Measurements from ENCODE around the gene CHST14. TPM values are rescaled to one million over a fixed set of nuclear protein-coding genes. Genes with fewer than 3 reads are reported as not detected.

The CHST14 gene
- total and polyA plus RNA-seq, 2 of the 8 experiments (the other 6 are each of a cell fraction or from before 2014, with no cell fraction given), result 13.4 to 20.3 TPM

DNA sequence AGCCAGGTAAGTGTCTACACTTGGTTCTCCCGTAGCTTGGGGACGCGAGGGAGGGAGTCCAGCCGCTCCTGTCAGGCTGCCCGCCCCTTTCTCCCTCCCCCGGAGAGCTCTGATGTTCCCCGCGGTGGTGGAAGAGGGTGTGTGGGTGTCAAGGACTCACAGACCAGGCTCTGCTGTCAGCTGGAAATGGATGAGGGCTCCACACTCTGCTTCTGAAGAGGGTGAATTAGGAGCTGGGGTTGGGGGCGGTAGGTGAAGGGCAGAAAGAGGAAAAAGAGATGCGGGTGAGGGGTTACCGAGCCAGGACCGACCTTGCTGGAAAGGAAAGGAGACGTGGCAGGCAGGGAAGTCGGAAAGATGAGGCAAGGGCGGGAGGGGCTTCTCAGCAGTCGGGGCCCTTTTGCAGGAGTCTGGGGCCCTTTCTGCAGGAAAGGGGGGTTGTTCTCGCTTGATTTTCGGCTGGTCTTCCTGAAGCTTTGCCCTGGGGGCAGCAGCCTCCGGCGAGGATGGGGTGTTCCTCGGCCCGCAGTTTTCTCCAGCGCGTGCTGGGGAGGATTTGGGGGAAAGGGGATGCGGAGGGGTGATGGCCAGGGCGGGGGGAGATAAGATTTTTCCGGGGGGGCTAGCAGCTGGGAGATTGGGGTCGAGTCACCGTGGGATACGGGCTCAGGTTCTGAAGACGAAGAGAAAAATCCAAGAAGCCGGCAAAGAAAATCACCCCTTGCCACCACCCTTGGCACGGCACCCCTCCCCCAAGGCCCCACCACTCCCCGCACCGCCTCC lies 30.6 kb upstream of the CHST14 start:
- H3K9ac ChIP-seq (replicated peaks in 1 of 4; ENCODE audit: extremely low read depth in 1 of 4, low read depth in 3 of 4, low read length in 3 of 4), result peak overlapping the region in 3 of 4 experiments; percentile 69 to 77 (median 74); a peak in 6 of 7 replicates
- TF ChIP-seq HDAC6 (IDR thresholded peaks at IDR 0.05; ENCODE audit: low read depth, low read length) (no peak), KDM4A (IDR thresholded peaks at IDR 0.05; ENCODE audit: low read depth, low read length, severe bottlenecking) (peak; percentile 52), TBP (IDR thresholded peaks at IDR 0.05; ENCODE audit: low read depth, low read length) (no peak), GTF2F1 (IDR thresholded peaks at IDR 0.05; ENCODE audit: borderline replicate concordance, low read depth, low read length) (no peak), RBBP5 (IDR thresholded peaks at IDR 0.05; ENCODE audit: borderline replicate concordance, low read depth, low read length) (no peak; the same call in 1 of the 2 replicates), CREB1 (IDR thresholded peaks at IDR 0.05) (0 out of 2 replicates have a peak, but pooled peaks have one; percentile 9), EGR1 (IDR thresholded peaks at IDR 0.05; ENCODE audit: borderline replicate concordance, low read depth, low read length) (no peak), RXRA (IDR thresholded peaks at IDR 0.05; ENCODE audit: insufficient read depth, low read depth, low read length) (no peak), SP4 (IDR thresholded peaks at IDR 0.05; ENCODE audit: low read length) (no peak), SUZ12 (IDR thresholded peaks at IDR 0.05; ENCODE audit: low read length) (no peak)
- TF ChIP-seq, protein P1, sequence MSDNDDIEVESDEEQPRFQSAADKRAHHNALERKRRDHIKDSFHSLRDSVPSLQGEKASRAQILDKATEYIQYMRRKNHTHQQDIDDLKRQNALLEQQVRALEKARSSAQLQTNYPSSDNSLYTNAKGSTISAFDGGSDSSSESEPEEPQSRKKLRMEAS (IDR thresholded peaks at IDR 0.05), result no peak

More for the DNA sequence above, 30.6 kb upstream of the CHST14 start:
- peak overlapping the region; percentile 73; the same call in 1 of the 2 replicates for H4K8ac ChIP-seq (ENCODE audit: extremely low read depth, insufficient read depth, low read length)
- H3K4me1 ChIP-seq (replicated peaks in 1 of 4; ENCODE audit: control insufficient read depth in 3 of 4, insufficient read depth in 4 of 4, low read length in 3 of 4), result peaks cover 24 to 51% (median 38%) of the 10 kb centered on the region in 4 experiments
- ChIA-PET CTCF (ENCODE audit: partially characterized antibody) (interaction anchor here (0.6 to 1.3 kb wide), 9 partner anchors 10 to 132 kb away, joined by 3 to 6 read pairs (median 4); partner anchors contain the start of gene PLCB2), POLR2A (ENCODE audit: partially characterized antibody) (interaction anchor here (0.7 to 3.3 kb wide), 17 partner anchors 10 to 255 kb away, joined by 3 to 36 read pairs (median 4); partner anchors contain the start of genes CHST14, IVD, KNSTRN and PAK6)
- peak overlapping the region; percentile 75 for H3K27ac ChIP-seq (ENCODE audit: low read depth, low read length)
- H4K20me1 ChIP-seq (replicated peaks in 1 of 2; ENCODE audit: control insufficient read depth in 1 of 2, insufficient read depth in 2 of 2, low read length in 2 of 2), result peaks cover 23 to 27% of the 10 kb centered on the region in 2 experiments
- peaks cover 26 to 49% of the 10 kb centered on the region in 2 experiments for H3K79me2 ChIP-seq (ENCODE audit: control insufficient read depth in 1 of 2, insufficient read depth in 2 of 2, low read length in 2 of 2)
- H3K79me1 ChIP-seq (ENCODE audit: low read depth, low read length), result peaks cover 9% of the 10 kb centered on the region; the same call in 1 of the 2 replicates
- peak overlapping the region; percentile 70 for H4K91ac ChIP-seq (replicated peaks; ENCODE audit: insufficient read length, low read length)
- H3K4me2 ChIP-seq (ENCODE audit: insufficient read depth in 1 of 2, low read depth in 2 of 2, low read length in 2 of 2), result peak overlapping the region; percentile 98 to 100
- H3K36me3 ChIP-seq (ENCODE audit: control insufficient read depth in 2 of 4, insufficient read depth in 4 of 4, low read length in 3 of 4), result 0 out of 8 replicates have a peak, but pooled peaks cover 0 to 2% (median 0%) of the 10 kb centered on the region in 4 experiments
- no peak for FAIRE-seq
- H2BK15ac ChIP-seq (ENCODE audit: low read length), result peak overlapping the region; percentile 31; the same call in 1 of the 2 replicates
- no peak overlapping the region for H3K23ac ChIP-seq (ENCODE audit: insufficient read length)
- peak overlapping the region; percentile 61; the same call in 1 of the 2 replicates for H2BK20ac ChIP-seq (ENCODE audit: low read length)
- peak overlapping the region; percentile 93; the same call in 1 of the 2 replicates for H3K18ac ChIP-seq (ENCODE audit: extremely low read depth, low read length)
- H2AFZ ChIP-seq (ENCODE audit: low read length), result no peak overlapping the region
- H3K23me2 ChIP-seq (ENCODE audit: low read depth, low read length), result peaks cover 26% of the 10 kb centered on the region
- WGBS, 2 experiments (ENCODE audit: extremely low coverage in 1 of 2, insufficient coverage in 1 of 2, insufficient read length in 1 of 2, insufficient replicate concordance in 2 of 2, low coverage in 1 of 2, low lambda C conversion rate in 2 of 2, missing lambda C conversion rate in 1 of 2), result 1% methylated on average over 18 of the region's 35 CpGs; no CpG with 5 or more reads in 1 of the 2 experiments
- peak overlapping the region; percentile 93 for H2BK5ac ChIP-seq (ENCODE audit: low read depth, low read length)
- H2BK120ac ChIP-seq (replicated peaks; ENCODE audit: low read depth, low read length), result peak overlapping the region; percentile 40
- peak in 1 of 2 experiments; percentile 71 for DNase-seq (ENCODE audit: low read depth in 1 of 2, low spot score in 2 of 2)
- peaks cover 0 to 17% (median 6%) of the 10 kb centered on the region in 4 experiments; a peak in 5 of 7 replicates for H3K27me3 ChIP-seq (replicated peaks in 1 of 4; ENCODE audit: control insufficient read depth in 3 of 4, extremely low read depth in 1 of 4, insufficient read depth in 3 of 4, low read length in 3 of 4)
- peak overlapping the region; percentile 87; the same call in 1 of the 2 replicates for H2BK12ac ChIP-seq (ENCODE audit: low read depth, low read length)
- peak overlapping the region; percentile 68 for H4K5ac ChIP-seq (ENCODE audit: insufficient read length, low read depth, low read length)
- H3K9me3 ChIP-seq (ENCODE audit: insufficient read depth in 2 of 2, low read depth in 1 of 2, low read length in 1 of 2), result no peaks in the 10 kb centered on the region
- no peak overlapping the region for H3K14ac ChIP-seq (ENCODE audit: insufficient read length)
- peak overlapping the region; percentile 53; the same call in 1 of the 2 replicates for H2AK5ac ChIP-seq (ENCODE audit: low read depth, low read length)
- H3K4me3 ChIP-seq (ENCODE audit: extremely low read depth in 1 of 4, insufficient read depth in 2 of 4, low read depth in 3 of 4, low read length in 4 of 4), result peak overlapping the region; percentile 73 to 97 (median 81)
- H3K4ac ChIP-seq (replicated peaks; ENCODE audit: insufficient read length, low read depth, low read length), result peak overlapping the region; percentile 69
- H3K56ac ChIP-seq (replicated peaks; ENCODE audit: insufficient read length, low read depth, low read length), result peak overlapping the region; percentile 83
